ENCODE measurements around the gene GCSAM.

Gene GCSAM

GRCh38 chr3:112129925-112130637 lies 3.0 kb downstream of the GCSAM start:
- peaks cover 14% of the 10 kb centered on the region for H3F3A ChIP-seq (ENCODE audit: insufficient read depth, low read length)
- TF ChIP-seq CTCF (IDR thresholded peaks at IDR 0.05; ENCODE audit: low read length) (no peak), EZH2 (IDR thresholded peaks at IDR 0.05; ENCODE audit: borderline replicate concordance, low read length) (no peak)
- no peak overlapping the region for H2AFZ ChIP-seq (ENCODE audit: low read length)
- H3K9ac ChIP-seq (ENCODE audit: low read length): peak overlapping the region; percentile 96
- peaks cover 56% of the 10 kb centered on the region for H3K36me3 ChIP-seq (ENCODE audit: insufficient read depth, low read length)
- H3K4me3 ChIP-seq (ENCODE audit: low read depth, low read length, poor library complexity, severe bottlenecking): peak overlapping the region; percentile 90
- no peaks in the 10 kb centered on the region for H3K9me2 ChIP-seq (ENCODE audit: low read depth, low read length)
- H3K79me2 ChIP-seq (ENCODE audit: insufficient read depth, low read length): peaks cover 49% of the 10 kb centered on the region
- H3K4me2 ChIP-seq (ENCODE audit: low read length): peak overlapping the region; percentile 90
- peak overlapping the region; percentile 94 for H3K27ac ChIP-seq (ENCODE audit: low read depth, low read length, poor library complexity, severe bottlenecking)
- H3K4me1 ChIP-seq (ENCODE audit: insufficient read depth, low read length, severe bottlenecking): peaks cover 78% of the 10 kb centered on the region
- H4K20me1 ChIP-seq (ENCODE audit: insufficient read depth, low read length): no peaks in the 10 kb centered on the region
- no peaks in the 10 kb centered on the region for H3K9me3 ChIP-seq (ENCODE audit: low read length)
- H3K27me3 ChIP-seq (ENCODE audit: insufficient read depth, low read length): no peaks in the 10 kb centered on the region

- peak overlapping the region; percentile 90 for H3K4me2 ChIP-seq (ENCODE audit: low read length)
- H3K27me3 ChIP-seq (ENCODE audit: insufficient read depth, low read length): no peaks in the 10 kb centered on the region
- peak overlapping the region; percentile 96 for H3K9ac ChIP-seq (ENCODE audit: low read length)
- H3K4me3 ChIP-seq (ENCODE audit: low read depth, low read length, poor library complexity, severe bottlenecking): peak overlapping the region; percentile 90
- peak overlapping the region; percentile 94 for H3K27ac ChIP-seq (ENCODE audit: low read depth, low read length, poor library complexity, severe bottlenecking)
- H3K36me3 ChIP-seq (ENCODE audit: insufficient read depth, low read length): peaks cover 64% of the 10 kb centered on the region
- peaks cover 14% of the 10 kb centered on the region for H3F3A ChIP-seq (ENCODE audit: insufficient read depth, low read length)
- H3K9me2 ChIP-seq (ENCODE audit: low read depth, low read length): no peaks in the 10 kb centered on the region
- H4K20me1 ChIP-seq (ENCODE audit: insufficient read depth, low read length): no peaks in the 10 kb centered on the region
- no peaks in the 10 kb centered on the region for H3K9me3 ChIP-seq (ENCODE audit: low read length)
- no peak for TF ChIP-seq EZH2 (IDR thresholded peaks at IDR 0.05; ENCODE audit: borderline replicate concordance, low read length)
- TF ChIP-seq CTCF (IDR thresholded peaks at IDR 0.05; ENCODE audit: low read length): no peak
- peaks cover 76% of the 10 kb centered on the region for H3K4me1 ChIP-seq (ENCODE audit: insufficient read depth, low read length, severe bottlenecking)
- H3K79me2 ChIP-seq (ENCODE audit: insufficient read depth, low read length): peaks cover 49% of the 10 kb centered on the region
- no peak overlapping the region for H2AFZ ChIP-seq (ENCODE audit: low read length)
Measured at GRCh38 chr3:112128843-112129727, 4.0 kb downstream of the GCSAM start.

GRCh38 chr3:112127522-112128494 lies 5.2 kb downstream of the GCSAM start:
- peaks cover 14% of the 10 kb centered on the region for H3F3A ChIP-seq (ENCODE audit: insufficient read depth, low read length)
- no peaks in the 10 kb centered on the region for H3K9me3 ChIP-seq (ENCODE audit: low read length)
- no peaks in the 10 kb centered on the region for H4K20me1 ChIP-seq (ENCODE audit: insufficient read depth, low read length)
- H3K9me2 ChIP-seq (ENCODE audit: low read depth, low read length): no peaks in the 10 kb centered on the region
- peaks cover 46% of the 10 kb centered on the region for H3K79me2 ChIP-seq (ENCODE audit: insufficient read depth, low read length)
- peaks cover 79% of the 10 kb centered on the region for H3K4me1 ChIP-seq (ENCODE audit: insufficient read depth, low read length, severe bottlenecking)
- H3K9ac ChIP-seq (ENCODE audit: low read length): peak overlapping the region; percentile 46
- H3K4me3 ChIP-seq (ENCODE audit: low read depth, low read length, poor library complexity, severe bottlenecking): peak overlapping the region; percentile 42
- peaks cover 77% of the 10 kb centered on the region for H3K36me3 ChIP-seq (ENCODE audit: insufficient read depth, low read length)
- peak overlapping the region; percentile 94 for H3K27ac ChIP-seq (ENCODE audit: low read depth, low read length, poor library complexity, severe bottlenecking)
- peak overlapping the region; percentile 90 for H3K4me2 ChIP-seq (ENCODE audit: low read length)
- H3K27me3 ChIP-seq (ENCODE audit: insufficient read depth, low read length): no peaks in the 10 kb centered on the region
- no peak overlapping the region for H2AFZ ChIP-seq (ENCODE audit: low read length)
- TF ChIP-seq CTCF (IDR thresholded peaks at IDR 0.05; ENCODE audit: low read length): no peak
- TF ChIP-seq EZH2 (IDR thresholded peaks at IDR 0.05; ENCODE audit: borderline replicate concordance, low read length): no peak

All from OCI-LY1 (cell line).